GM20000 (cell line): ENCODE results near the gene ZBTB7B.
A peak's percentile ranks its signal among the peaks of the same experiment; 100 is the strongest.

Experiments
- DNase-seq: peaks from one replicate; pipeline ENCODE4 v3.0.0; 2012; ENCODE audit warnings: low spot score
- CTCF ChIP-seq: IDR thresholded peaks from 2 replicates; pipeline ENCODE4 v1.5.1; 2012; ENCODE audit warnings: mild to moderate bottlenecking, control low read depth; ENCODE audit errors: extremely low read depth, missing control alignments

The ZBTB7B gene

GRCh38 chr1:155017041-155017945, 14.7 kb downstream of the ZBTB7B start:
- peak; percentile 89 for DNase-seq
- peak; percentile 100 for TF ChIP-seq CTCF

GRCh38 chr1:155017946-155018316, 15.3 kb downstream of the ZBTB7B start:
- DNase-seq: peak; percentile 68
- TF ChIP-seq CTCF: no peak

- no peak for TF ChIP-seq CTCF
- no peak for DNase-seq
Observed at GRCh38 chr1:155018617-155019348, 16.2 kb downstream of the ZBTB7B start.

DNA sequence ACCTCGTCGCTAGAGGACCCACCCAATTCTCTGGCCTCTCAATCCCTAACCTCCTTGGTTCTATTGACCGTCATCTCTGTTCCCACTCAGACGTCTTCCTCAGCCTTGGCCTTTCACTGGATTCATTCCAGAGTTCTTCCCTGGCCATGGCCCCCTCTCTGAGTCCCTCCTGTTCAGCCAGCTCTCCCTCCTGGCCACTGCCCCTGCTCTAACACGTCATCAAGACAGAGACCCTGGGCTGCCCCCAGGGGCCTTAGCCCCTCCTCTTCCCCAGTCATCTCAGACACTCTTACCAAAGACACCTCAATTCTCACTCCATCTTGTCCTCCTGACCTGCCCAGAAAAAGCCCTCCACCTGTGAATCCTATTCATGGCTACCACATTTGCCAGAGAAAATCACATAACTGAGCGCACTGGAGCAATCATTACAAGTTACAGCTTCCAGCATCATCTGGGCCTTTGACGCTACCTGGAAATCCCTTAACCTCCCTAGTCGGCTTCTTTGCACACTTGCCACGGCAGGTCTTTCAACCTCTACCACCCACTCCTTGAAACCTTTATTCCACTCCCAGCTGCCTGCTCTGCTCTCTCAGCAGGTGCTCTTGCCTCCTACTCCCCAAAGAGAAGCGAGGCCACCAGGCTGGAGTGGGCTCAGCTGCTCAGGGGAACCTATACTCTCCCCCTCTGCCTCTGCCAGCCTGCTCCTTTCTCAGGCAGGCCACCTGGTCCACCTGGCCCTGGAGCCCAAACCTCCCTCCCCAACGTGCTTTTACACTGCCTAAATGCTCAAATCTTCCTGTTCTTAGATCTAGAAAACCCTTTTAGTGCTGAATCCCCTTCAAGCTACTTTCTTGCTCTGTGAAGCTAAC, 17.0 kb downstream of the ZBTB7B start:
- no peak for DNase-seq
- no peak for TF ChIP-seq CTCF

- no peak for TF ChIP-seq CTCF
- no peak for DNase-seq
Observed at GRCh38 chr1:155022136-155022926, 19.7 kb downstream of the ZBTB7B start.

GRCh38 chr1:155022927-155023236, 20.3 kb downstream of the ZBTB7B start:
- TF ChIP-seq CTCF: no peak
- no peak for DNase-seq
